ENCODE measurements around the gene FREM3.

DNA sequence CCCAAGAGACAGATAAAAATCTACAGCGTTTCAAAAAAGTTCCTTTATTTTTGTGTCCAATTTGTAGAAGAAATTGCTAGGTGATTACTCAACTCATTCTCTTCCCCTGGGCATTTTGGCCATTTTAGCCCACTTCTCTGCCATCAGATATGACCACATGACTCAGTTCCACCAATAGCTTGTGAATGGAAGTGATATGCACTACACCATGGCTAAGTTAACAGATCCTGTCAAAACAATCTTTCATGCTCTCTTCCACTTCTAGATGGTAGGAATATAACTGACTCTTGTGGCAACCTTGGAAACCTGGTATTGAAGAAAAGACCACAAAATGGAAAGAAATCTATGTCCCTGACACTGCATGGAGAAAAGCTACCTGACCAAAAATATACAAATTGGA is 26.2 kb upstream of the FREM3 start:
- TF ChIP-seq, protein P1, sequence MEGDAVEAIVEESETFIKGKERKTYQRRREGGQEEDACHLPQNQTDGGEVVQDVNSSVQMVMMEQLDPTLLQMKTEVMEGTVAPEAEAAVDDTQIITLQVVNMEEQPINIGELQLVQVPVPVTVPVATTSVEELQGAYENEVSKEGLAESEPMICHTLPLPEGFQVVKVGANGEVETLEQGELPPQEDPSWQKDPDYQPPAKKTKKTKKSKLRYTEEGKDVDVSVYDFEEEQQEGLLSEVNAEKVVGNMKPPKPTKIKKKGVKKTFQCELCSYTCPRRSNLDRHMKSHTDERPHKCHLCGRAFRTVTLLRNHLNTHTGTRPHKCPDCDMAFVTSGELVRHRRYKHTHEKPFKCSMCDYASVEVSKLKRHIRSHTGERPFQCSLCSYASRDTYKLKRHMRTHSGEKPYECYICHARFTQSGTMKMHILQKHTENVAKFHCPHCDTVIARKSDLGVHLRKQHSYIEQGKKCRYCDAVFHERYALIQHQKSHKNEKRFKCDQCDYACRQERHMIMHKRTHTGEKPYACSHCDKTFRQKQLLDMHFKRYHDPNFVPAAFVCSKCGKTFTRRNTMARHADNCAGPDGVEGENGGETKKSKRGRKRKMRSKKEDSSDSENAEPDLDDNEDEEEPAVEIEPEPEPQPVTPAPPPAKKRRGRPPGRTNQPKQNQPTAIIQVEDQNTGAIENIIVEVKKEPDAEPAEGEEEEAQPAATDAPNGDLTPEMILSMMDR (conservative IDR thresholded peaks at IDR 0.05; ENCODE audit: low read depth, low read length), result no peak
- no peak for TF ChIP-seq EZH2 (IDR thresholded peaks at IDR 0.05; ENCODE audit: low read length, unreplicated experiment)
